ENCODE data around the gene ELAVL3. TPM values are rescaled to one million over a fixed set of nuclear protein-coding genes. Genes with fewer than 3 reads are reported as not detected.

ELAVL3 gene
- total RNA-seq, 1 experiment from 2014 or later: not detected

DNA sequence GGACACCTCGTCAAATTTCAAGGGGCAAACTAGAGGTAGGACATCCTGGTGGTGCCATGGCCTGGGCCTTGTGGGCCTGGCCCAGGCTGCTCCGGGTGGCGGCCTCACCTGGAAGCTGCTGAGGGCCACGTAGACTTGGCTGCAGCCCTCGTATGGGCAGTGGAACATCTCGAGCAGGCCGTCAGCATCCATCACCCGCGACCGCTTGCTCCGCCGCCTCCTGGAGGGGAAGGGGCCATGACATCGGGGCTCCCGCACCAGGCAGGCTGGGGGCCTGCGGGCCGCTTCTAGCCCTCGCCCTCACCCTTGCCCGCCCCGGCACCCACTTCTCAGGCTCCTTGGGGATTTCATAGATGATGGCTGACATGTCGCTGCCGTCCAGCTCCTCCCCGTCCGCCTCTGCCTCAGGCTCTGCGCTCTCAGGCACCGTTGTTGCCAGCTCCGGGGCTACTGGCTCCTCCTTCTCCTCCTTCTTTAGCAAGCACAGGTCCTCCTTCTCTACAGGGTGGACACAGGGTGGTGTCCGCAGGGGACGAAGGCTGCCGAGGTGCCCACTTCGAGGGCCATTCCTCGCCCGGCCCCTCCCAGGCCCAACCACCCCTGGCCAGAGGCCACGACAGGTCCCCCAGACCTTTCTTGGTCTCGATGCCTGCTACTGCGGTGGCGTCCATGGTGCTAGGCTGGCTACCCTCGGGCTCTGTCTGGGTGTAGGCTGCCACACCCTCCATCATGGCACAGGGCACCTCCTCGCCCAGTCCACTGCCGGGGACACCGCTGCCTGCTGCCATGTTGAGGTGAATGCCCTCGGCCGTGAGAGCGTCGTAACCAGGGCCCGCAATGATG, 6.0 kb upstream of the ELAVL3 start:
- TF ChIP-seq, protein P1, sequence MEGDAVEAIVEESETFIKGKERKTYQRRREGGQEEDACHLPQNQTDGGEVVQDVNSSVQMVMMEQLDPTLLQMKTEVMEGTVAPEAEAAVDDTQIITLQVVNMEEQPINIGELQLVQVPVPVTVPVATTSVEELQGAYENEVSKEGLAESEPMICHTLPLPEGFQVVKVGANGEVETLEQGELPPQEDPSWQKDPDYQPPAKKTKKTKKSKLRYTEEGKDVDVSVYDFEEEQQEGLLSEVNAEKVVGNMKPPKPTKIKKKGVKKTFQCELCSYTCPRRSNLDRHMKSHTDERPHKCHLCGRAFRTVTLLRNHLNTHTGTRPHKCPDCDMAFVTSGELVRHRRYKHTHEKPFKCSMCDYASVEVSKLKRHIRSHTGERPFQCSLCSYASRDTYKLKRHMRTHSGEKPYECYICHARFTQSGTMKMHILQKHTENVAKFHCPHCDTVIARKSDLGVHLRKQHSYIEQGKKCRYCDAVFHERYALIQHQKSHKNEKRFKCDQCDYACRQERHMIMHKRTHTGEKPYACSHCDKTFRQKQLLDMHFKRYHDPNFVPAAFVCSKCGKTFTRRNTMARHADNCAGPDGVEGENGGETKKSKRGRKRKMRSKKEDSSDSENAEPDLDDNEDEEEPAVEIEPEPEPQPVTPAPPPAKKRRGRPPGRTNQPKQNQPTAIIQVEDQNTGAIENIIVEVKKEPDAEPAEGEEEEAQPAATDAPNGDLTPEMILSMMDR (IDR thresholded peaks at IDR 0.05; ENCODE audit: unreplicated experiment): no peak
- no peaks in the 10 kb centered on the region for H3K36me3 Mint-ChIP-seq (ENCODE audit: insufficient read depth, unreplicated experiment)
- ChIA-PET CTCF (interaction anchor here (1.4 kb wide), 1 partner anchor 52 kb away, joined by 3 read pairs; the partner anchor contains the start of genes ODAD3 and PRKCSH), POLR2A (interaction anchor here (1.2 kb wide), 1 partner anchor 10 kb away, joined by 4 read pairs; no protein-coding TSS in a partner anchor)
- BruUV-seq (replicated peaks): no TSS peak
- H3K9me3 Mint-ChIP-seq (ENCODE audit: unreplicated experiment): no peaks in the 10 kb centered on the region
- no peak overlapping the region for H3K27ac Mint-ChIP-seq (ENCODE audit: low read depth, unreplicated experiment)
- no peak overlapping the region for H3K4me3 Mint-ChIP-seq (ENCODE audit: unreplicated experiment)
- H3K27me3 Mint-ChIP-seq (ENCODE audit: insufficient read depth, unreplicated experiment): no peaks in the 10 kb centered on the region
- peaks cover 6% of the 10 kb centered on the region for H3K4me1 Mint-ChIP-seq (ENCODE audit: insufficient read depth, unreplicated experiment)
- DNase-seq (ENCODE audit: unreplicated experiment): no peak
- intact Hi-C loops (cut with micrococcal nuclease): no loop called here

DNA sequence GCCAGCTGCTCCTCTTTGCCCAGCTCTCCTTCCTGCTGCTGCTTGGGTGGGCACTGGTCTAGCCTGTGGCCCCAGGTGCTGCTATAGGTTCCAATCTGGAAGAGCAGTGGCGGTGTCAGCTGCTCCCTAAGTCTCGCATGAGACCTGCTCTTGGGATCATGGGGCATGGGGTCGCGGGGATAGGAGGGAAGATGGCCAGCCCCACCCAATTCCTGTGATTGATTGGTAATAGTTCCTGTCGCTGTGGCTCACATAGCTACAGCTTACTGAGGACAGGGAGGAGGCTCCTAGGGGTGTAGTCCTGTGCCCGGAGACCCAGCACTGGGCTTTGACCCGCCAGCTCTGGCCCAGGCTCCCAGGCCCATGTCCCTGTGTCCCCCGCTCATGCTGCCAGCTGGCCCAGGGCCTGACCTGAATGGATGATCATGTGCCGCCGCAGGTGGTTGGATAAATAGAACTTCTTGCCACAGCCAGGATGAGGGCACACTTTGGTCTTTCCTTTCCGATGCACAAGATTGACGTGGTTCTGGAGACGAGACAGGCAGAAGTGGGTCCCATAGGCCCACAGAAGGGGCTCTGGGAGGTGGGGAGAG, 4.5 kb upstream of the ELAVL3 start:
- Mint-ChIP-seq H3K36me3 (ENCODE audit: insufficient read depth, unreplicated experiment) (no peaks in the 10 kb centered on the region), H3K9me3 (ENCODE audit: unreplicated experiment) (no peaks in the 10 kb centered on the region), H3K4me1 (ENCODE audit: insufficient read depth, unreplicated experiment) (peaks cover 6% of the 10 kb centered on the region), H3K4me3 (ENCODE audit: unreplicated experiment) (no peak overlapping the region), H3K27ac (ENCODE audit: low read depth, unreplicated experiment) (no peak overlapping the region), H3K27me3 (ENCODE audit: insufficient read depth, unreplicated experiment) (no peaks in the 10 kb centered on the region)
- no peak for DNase-seq (ENCODE audit: unreplicated experiment)
- TF ChIP-seq, protein P1 (IDR thresholded peaks at IDR 0.05; ENCODE audit: unreplicated experiment): no peak
- ChIA-PET POLR2A (interaction anchor here (0.6 to 1.0 kb wide), 2 partner anchors 49 to 50 kb away, joined by 3 to 4 read pairs; partner anchors contain the start of genes ODAD3 and PRKCSH), CTCF (interaction anchor here (0.5 to 1.7 kb wide), 9 partner anchors 10 to 490 kb away, joined by 3 to 4 read pairs (median 3); partner anchors contain the start of genes ODAD3 and PRKCSH)
- BruUV-seq (replicated peaks): no TSS peak
- intact Hi-C loops (cut with micrococcal nuclease): no loop called here

DNA sequence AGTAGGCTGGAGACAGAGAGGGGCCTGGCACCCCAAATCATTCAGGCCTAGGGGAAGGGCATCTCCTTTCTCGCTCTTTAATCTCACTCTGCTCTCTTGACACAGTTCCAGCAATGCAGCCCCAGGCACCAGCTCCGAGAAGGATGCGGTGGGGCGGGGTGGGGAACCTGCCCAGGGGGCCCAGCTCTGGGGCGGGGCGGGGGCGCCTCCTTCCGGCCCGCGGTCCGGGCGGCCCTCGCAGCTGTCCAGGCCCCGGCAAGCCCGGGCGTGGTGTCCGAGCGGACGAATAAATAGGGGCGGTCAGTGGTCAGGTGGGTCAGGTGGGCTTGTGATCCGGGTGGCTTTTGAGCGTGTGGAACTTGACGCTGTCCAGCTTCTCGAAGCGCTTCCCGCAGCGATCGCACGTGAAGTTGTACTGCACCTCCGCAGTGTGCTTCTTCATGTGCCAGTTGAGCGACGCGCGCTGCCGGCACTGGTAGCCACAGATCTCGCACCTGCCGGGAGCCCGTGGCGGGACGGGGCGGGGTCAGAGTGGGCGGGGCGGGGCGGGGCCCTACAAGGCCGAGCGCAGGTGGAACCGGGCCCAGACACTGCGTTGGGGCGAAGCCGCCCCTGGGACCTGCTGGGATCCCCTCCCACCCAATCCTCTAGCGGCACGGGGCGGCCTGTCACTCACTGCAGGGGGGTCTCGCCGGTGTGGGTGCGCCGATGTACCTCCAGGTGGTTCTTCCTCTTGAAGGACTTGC, 2.7 kb upstream of the ELAVL3 start:
- DNase-seq (ENCODE audit: unreplicated experiment): no peak
- H3K27me3 Mint-ChIP-seq (ENCODE audit: insufficient read depth, unreplicated experiment): no peaks in the 10 kb centered on the region
- H3K4me1 Mint-ChIP-seq (ENCODE audit: insufficient read depth, unreplicated experiment): peaks cover 6% of the 10 kb centered on the region
- TF ChIP-seq, protein P1 (IDR thresholded peaks at IDR 0.05; ENCODE audit: unreplicated experiment): no peak
- BruUV-seq (replicated peaks): no TSS peak
- no peaks in the 10 kb centered on the region for H3K36me3 Mint-ChIP-seq (ENCODE audit: insufficient read depth, unreplicated experiment)
- H3K9me3 Mint-ChIP-seq (ENCODE audit: unreplicated experiment): no peaks in the 10 kb centered on the region
- H3K27ac Mint-ChIP-seq (ENCODE audit: low read depth, unreplicated experiment): no peak overlapping the region
- POLR2A ChIA-PET: interaction anchor here (0.6 to 1.4 kb wide), 4 partner anchors 48 to 202 kb away, joined by 3 to 6 read pairs (median 4); partner anchors contain the start of genes ODAD3 and PRKCSH
- intact Hi-C loops (cut with micrococcal nuclease): no loop called here
- H3K4me3 Mint-ChIP-seq (ENCODE audit: unreplicated experiment): no peak overlapping the region
- CTCF ChIA-PET: interaction anchor here (0.5 to 2.5 kb wide), 28 partner anchors 11 to 1522 kb away, joined by 3 to 12 read pairs (median 4); partner anchors contain the start of gene EPOR

Measured in MCF 10A (cell line).